HL-60 (cell line): ENCODE data around the gene IQCH.

Experiments used
- DNase-seq, 2 experiments: peaks; one replicate each; pipeline ENCODE4 v3.0.0-alpha.2; 2010 to 2020; ENCODE audit warnings: low read depth in 1 of 2, low spot score in 1 of 2
- H3K27ac ChIP-seq: fragments of 250-450 bp; sonication (Bioruptor Pico); replicated peaks from 2 replicates; pipeline ENCODE4 v1.5.1; 2020; ENCODE audit warnings: mild to moderate bottlenecking, moderate library complexity
- H3K27me3 ChIP-seq: fragments of 250-450 bp; sonication (Bioruptor Pico); 2 replicates; pipeline ENCODE4 v1.5.1; 2021; ENCODE audit warnings: mild to moderate bottlenecking, moderate library complexity; ENCODE audit not compliant: insufficient read depth, poor library complexity, severe bottlenecking
- H3K4me3 ChIP-seq: replicated peaks from 2 replicates; pipeline ENCODE4 v1.5.1; 2011; ENCODE audit warnings: mild to moderate bottlenecking, control low read depth, low read length; ENCODE audit not compliant: insufficient read depth
- GABPA ChIP-seq: IDR thresholded peaks from 2 replicates; pipeline ENCODE4 v1.6.1; 2012; ENCODE audit warnings: low read depth
- POLR2AphosphoS5 ChIP-seq: IDR thresholded peaks from 2 replicates; pipeline ENCODE4 v1.6.1; 2012; ENCODE audit warnings: low read depth
- SPI1 ChIP-seq: IDR thresholded peaks from 2 replicates; pipeline ENCODE4 v1.6.1; 2012; ENCODE audit warnings: low read depth, mild to moderate bottlenecking, borderline replicate concordance
- TF ChIP-seq, protein P1 (sequence below): IDR thresholded peaks from one replicate; pipeline ENCODE4 v1.5.1; 2011; ENCODE audit warnings: low read length, control low read depth, inconsistent platforms; ENCODE audit not compliant: insufficient read depth
- TF ChIP-seq, protein P2 (sequence below): IDR thresholded peaks from 2 replicates; pipeline ENCODE4 v1.6.1; 2012; ENCODE audit warnings: low read depth; ENCODE audit not compliant: insufficient replicate concordance

IQCH gene

GRCh38 chr15:67304778-67305177 lies 50.2 kb downstream of the IQCH start:
- no peak for TF ChIP-seq SPI1
- no peak for TF ChIP-seq POLR2AphosphoS5
- TF ChIP-seq, protein P1, sequence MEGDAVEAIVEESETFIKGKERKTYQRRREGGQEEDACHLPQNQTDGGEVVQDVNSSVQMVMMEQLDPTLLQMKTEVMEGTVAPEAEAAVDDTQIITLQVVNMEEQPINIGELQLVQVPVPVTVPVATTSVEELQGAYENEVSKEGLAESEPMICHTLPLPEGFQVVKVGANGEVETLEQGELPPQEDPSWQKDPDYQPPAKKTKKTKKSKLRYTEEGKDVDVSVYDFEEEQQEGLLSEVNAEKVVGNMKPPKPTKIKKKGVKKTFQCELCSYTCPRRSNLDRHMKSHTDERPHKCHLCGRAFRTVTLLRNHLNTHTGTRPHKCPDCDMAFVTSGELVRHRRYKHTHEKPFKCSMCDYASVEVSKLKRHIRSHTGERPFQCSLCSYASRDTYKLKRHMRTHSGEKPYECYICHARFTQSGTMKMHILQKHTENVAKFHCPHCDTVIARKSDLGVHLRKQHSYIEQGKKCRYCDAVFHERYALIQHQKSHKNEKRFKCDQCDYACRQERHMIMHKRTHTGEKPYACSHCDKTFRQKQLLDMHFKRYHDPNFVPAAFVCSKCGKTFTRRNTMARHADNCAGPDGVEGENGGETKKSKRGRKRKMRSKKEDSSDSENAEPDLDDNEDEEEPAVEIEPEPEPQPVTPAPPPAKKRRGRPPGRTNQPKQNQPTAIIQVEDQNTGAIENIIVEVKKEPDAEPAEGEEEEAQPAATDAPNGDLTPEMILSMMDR = no peak
- TF ChIP-seq GABPA = no peak
- TF ChIP-seq, protein P2, sequence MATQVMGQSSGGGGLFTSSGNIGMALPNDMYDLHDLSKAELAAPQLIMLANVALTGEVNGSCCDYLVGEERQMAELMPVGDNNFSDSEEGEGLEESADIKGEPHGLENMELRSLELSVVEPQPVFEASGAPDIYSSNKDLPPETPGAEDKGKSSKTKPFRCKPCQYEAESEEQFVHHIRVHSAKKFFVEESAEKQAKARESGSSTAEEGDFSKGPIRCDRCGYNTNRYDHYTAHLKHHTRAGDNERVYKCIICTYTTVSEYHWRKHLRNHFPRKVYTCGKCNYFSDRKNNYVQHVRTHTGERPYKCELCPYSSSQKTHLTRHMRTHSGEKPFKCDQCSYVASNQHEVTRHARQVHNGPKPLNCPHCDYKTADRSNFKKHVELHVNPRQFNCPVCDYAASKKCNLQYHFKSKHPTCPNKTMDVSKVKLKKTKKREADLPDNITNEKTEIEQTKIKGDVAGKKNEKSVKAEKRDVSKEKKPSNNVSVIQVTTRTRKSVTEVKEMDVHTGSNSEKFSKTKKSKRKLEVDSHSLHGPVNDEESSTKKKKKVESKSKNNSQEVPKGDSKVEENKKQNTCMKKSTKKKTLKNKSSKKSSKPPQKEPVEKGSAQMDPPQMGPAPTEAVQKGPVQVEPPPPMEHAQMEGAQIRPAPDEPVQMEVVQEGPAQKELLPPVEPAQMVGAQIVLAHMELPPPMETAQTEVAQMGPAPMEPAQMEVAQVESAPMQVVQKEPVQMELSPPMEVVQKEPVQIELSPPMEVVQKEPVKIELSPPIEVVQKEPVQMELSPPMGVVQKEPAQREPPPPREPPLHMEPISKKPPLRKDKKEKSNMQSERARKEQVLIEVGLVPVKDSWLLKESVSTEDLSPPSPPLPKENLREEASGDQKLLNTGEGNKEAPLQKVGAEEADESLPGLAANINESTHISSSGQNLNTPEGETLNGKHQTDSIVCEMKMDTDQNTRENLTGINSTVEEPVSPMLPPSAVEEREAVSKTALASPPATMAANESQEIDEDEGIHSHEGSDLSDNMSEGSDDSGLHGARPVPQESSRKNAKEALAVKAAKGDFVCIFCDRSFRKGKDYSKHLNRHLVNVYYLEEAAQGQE = no peak
- no peak for DNase-seq
- Histone ChIP-seq H3K27ac (no peak overlapping the region), H3K27me3 (no peaks in the 10 kb centered on the region), H3K4me3 (no peak overlapping the region)

DNA sequence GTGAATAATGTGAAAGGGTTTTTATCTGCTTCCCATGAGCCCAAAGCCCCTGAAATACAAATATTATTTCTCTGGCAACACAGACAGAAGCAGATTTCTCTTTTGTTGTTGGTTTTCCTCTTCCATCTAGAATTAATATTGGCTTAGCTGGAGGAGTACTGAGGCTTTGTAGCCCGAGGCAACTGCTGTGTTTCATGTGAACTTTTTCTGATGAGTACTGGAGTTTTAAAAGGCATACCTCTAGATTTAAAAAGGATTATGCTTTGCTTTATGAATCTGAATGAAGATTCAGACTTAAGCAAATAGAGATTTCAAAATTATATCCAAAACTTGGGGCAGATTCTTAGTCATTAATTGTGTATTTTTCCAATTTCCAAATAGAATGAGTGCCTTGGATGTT lies 50.9 kb downstream of the IQCH start:
- TF ChIP-seq GABPA = no peak
- TF ChIP-seq, protein P1 = no peak
- TF ChIP-seq SPI1 = no peak
- H3K4me3 ChIP-seq = no peak overlapping the region
- DNase-seq = no peak
- no peaks in the 10 kb centered on the region for H3K27me3 ChIP-seq
- no peak overlapping the region for H3K27ac ChIP-seq

GRCh38 chr15:67307156-67307555 lies 52.6 kb downstream of the IQCH start:
- DNase-seq = no peak
- TF ChIP-seq, protein P2 = no peak
- TF ChIP-seq, protein P1 = no peak
- TF ChIP-seq GABPA = no peak
- TF ChIP-seq SPI1 = no peak
- TF ChIP-seq POLR2AphosphoS5 = no peak
- H3K27ac ChIP-seq = no peak overlapping the region
- no peaks in the 10 kb centered on the region for H3K27me3 ChIP-seq
- no peak overlapping the region for H3K4me3 ChIP-seq

DNA sequence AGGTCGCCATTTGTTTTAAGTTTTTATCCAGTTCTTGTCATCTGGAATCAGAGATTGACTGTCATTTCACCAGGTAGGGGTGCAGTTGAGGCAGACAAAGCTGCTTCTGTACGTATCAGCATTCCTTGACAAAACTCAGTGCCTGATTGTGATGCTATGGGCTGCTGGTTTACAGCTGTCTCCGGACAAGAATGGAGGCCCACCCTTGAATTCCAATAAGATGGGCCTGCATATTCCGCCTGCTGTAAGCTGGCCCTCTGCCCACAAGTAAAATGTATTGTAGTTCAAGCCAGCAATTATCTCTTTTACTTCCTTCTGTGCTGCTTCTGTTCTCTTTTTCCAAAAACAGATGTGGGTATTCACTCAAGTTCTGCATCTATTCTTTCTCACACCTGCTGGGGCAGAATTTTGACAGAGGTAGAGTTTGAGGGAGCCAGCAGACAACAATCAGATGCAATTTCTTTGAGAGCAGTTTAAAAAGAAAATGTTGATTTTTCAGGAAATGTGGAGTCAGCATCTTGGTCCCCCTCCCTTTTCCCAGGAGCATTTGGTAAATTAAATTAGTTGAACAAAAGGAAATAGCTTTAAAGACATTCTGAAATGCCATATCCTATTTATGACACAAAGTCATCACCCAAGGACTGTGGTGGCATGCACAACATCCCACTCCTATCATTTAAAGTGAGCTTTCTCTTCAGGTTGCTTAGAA lies 53.5 kb downstream of the IQCH start:
- no peak for DNase-seq
- TF ChIP-seq, protein P2 = no peak
- TF ChIP-seq GABPA (no peak), POLR2AphosphoS5 (no peak)
- H3K27ac ChIP-seq = no peak overlapping the region

More for the DNA sequence above, 53.5 kb downstream of the IQCH start:
- no peak overlapping the region for H3K4me3 ChIP-seq
- H3K27me3 ChIP-seq = no peaks in the 10 kb centered on the region
